Measurements from ENCODE around the gene WBP2.

WBP2 gene

DNA sequence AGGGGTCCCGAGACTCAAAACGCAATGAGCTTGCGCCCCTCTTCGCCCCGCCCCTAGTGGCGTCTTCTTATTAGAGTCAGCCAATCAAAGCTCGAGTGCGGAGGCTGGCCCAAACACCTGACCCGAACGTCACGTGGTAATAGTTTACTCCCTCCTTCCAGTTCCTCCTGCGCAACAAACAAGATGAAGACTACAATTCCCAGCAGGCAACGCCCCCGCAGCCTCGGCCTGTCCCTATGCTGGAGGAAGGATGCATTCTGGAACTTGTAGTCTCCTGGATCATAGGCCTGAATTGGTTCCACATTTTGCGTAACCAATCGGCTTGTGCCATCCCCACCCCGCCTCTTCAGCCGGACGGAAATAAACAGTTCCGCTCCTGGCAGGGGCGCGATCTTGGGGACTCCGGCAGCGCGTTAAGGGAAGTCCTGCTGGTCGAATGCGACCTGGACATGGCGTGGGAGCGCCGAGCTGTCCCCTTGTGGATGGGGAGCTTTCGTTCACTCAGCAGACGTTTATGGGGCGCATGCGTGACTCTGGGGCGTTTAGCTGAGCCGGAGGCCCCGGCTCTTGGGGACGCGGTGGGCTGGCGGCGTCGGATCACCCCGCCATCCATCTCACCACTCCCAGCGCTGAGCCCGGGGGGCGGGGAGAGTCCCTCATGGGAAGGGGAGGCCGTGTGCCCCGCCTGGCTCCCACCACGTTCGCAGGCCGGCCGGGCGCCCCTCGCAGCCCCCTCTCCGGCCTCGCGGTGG, at the start of gene WBP2:
WBP2 (minus strand) TSS at position 26 of the 752 bp plus-strand sequence. CDS start 38 bp downstream, outside the sequence.
- H3K4me1 ChIP-seq (ENCODE audit: insufficient read depth, insufficient read length), result peaks cover 2% of the 10 kb centered on the region
- no peaks in the 10 kb centered on the region for H3K9me3 ChIP-seq (ENCODE audit: insufficient read depth, low read length)
- peak; percentile 98 for DNase-seq (ENCODE audit: low read depth, low spot score)
- peak within 1 kb of the TSS; percentile 98 for H3K9ac ChIP-seq (ENCODE audit: insufficient read length, low read depth)
- peak within 1 kb of the TSS; percentile 96 for H3K4me3 ChIP-seq (ENCODE audit: insufficient read length, low read depth)
- no peaks in the 10 kb centered on the region for H3K27me3 ChIP-seq (ENCODE audit: insufficient read depth, insufficient read length)
- no peak for TF ChIP-seq SUZ12 (IDR thresholded peaks at IDR 0.05; ENCODE audit: extremely low read depth, insufficient read depth, insufficient read length)
- TF ChIP-seq YY1 (IDR thresholded peaks at IDR 0.05; ENCODE audit: insufficient read depth, insufficient read length), result peak; percentile 5
- H3K36me3 ChIP-seq (ENCODE audit: insufficient read depth, insufficient read length, low read length), result peaks cover 17% of the 10 kb centered on the region

DNA sequence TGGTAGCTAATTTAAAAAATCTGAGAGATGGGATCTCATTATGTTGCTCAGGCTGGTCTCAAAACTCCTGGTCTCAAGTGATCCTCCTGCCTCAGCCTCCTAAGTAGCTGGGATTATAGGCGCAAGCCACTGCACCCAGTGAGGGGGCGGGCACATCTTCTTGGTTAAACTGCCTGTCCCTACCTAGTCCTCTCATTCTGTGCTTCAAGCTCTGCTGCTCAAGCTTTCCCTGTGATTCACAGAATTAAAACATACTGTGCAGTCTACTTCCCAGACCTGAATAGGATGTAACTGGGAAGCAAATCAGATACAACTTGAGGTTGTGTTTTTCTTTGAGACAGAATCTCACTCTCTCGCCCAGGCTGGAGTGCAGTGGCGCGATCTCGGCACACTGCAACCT, 47.3 kb upstream of the WBP2 start:
- no peak overlapping the region for H3K4me3 ChIP-seq (ENCODE audit: insufficient read length, low read depth)
- no peak for DNase-seq (ENCODE audit: low read depth, low spot score)
- no peaks in the 10 kb centered on the region for H3K27me3 ChIP-seq (ENCODE audit: insufficient read depth, insufficient read length)
- peak overlapping the region; percentile 5 for H3K9ac ChIP-seq (ENCODE audit: insufficient read length, low read depth)
- TF ChIP-seq ZNF274 (IDR thresholded peaks at IDR 0.05; ENCODE audit: low read depth, low read length) (no peak), YY1 (IDR thresholded peaks at IDR 0.05; ENCODE audit: insufficient read depth, insufficient read length) (no peak), SUZ12 (IDR thresholded peaks at IDR 0.05; ENCODE audit: extremely low read depth, insufficient read depth, insufficient read length) (no peak)
- H3K4me1 ChIP-seq (ENCODE audit: insufficient read depth, insufficient read length), result peaks cover 19% of the 10 kb centered on the region
- peaks cover 67% of the 10 kb centered on the region for H3K36me3 ChIP-seq (ENCODE audit: insufficient read depth, insufficient read length, low read length)
- no peaks in the 10 kb centered on the region for H3K9me3 ChIP-seq (ENCODE audit: insufficient read depth, low read length)

DNA sequence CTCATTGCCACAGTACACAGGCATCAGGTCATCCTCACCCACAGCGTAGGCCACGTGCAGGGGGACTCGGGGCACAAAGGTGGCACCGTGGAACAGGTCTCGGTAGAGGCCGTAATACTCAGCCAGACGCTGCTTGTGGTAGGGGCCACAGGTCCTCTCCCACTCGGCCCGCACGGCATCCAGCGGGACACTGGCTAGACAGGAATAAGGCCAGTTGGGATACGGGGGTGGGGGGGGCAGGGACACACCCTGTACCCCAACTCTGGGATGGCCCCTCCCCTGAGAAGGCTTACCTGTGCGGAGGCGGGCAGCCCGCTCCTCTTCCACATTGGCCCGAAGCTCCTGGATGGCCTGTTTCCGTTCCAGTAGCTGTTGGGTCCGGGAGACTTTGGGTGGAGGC, 46.6 kb upstream of the WBP2 start:
- TF ChIP-seq ZNF274 (IDR thresholded peaks at IDR 0.05; ENCODE audit: low read depth, low read length), result no peak
- TF ChIP-seq YY1 (IDR thresholded peaks at IDR 0.05; ENCODE audit: insufficient read depth, insufficient read length), result no peak
- TF ChIP-seq SUZ12 (IDR thresholded peaks at IDR 0.05; ENCODE audit: extremely low read depth, insufficient read depth, insufficient read length), result no peak
- H3K4me3 ChIP-seq (ENCODE audit: insufficient read length, low read depth), result no peak overlapping the region
- H3K9me3 ChIP-seq (ENCODE audit: insufficient read depth, low read length), result no peaks in the 10 kb centered on the region
- H3K4me1 ChIP-seq (ENCODE audit: insufficient read depth, insufficient read length), result peaks cover 23% of the 10 kb centered on the region
- H3K9ac ChIP-seq (ENCODE audit: insufficient read length, low read depth), result peak overlapping the region; percentile 5
- DNase-seq (ENCODE audit: low read depth, low spot score), result no peak
- no peaks in the 10 kb centered on the region for H3K27me3 ChIP-seq (ENCODE audit: insufficient read depth, insufficient read length)
- peaks cover 70% of the 10 kb centered on the region for H3K36me3 ChIP-seq (ENCODE audit: insufficient read depth, insufficient read length, low read length)

DNA sequence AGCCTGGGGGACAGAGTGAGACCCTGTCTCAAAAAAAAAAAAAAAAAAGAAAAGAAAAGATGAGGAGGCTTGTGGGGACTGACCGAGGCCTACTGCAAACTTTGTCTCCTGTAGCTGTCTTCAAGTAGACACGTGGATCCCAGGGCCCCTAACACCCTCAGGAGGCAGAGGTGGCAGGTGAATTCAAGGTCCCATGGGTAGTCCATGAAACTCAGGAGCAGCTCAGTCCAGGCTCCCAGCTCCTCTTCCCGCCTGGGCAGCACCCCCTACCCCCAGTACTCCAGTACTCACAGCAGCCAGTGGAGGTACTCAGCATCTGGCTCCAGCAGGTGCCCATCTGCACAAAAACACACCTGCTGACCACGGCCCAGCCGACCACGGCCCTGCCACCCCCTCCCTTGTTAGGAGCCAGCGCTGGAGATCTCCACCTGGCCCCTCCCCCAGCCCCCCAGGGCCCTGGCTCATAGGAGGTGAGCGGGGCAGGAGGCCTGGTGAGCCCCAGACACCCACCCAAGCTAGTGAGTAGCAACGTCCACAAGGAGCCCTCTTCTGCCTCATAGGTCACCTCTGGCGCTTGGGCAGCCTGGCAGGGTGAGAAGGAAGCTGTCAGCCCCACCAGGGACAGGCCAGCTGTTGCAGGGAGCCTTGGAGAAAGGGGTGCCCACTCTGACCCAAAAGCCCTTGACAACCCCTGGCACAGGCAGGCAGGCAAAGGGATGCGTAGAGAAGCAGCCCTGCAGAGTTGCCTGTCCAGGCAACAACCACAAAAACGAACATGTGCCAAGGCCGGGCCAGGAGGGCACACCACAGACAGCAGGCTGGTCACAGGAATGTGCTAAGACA, 45.8 kb upstream of the WBP2 start:
- no peaks in the 10 kb centered on the region for H3K9me3 ChIP-seq (ENCODE audit: insufficient read depth, low read length)
- no peak overlapping the region for H3K4me3 ChIP-seq (ENCODE audit: insufficient read length, low read depth)
- peak overlapping the region; percentile 50 for H3K9ac ChIP-seq (ENCODE audit: insufficient read length, low read depth)
- peaks cover 70% of the 10 kb centered on the region for H3K36me3 ChIP-seq (ENCODE audit: insufficient read depth, insufficient read length, low read length)
- H3K4me1 ChIP-seq (ENCODE audit: insufficient read depth, insufficient read length), result peaks cover 16% of the 10 kb centered on the region
- no peaks in the 10 kb centered on the region for H3K27me3 ChIP-seq (ENCODE audit: insufficient read depth, insufficient read length)
- no peak for TF ChIP-seq ZNF274 (IDR thresholded peaks at IDR 0.05; ENCODE audit: low read depth, low read length)
- no peak for TF ChIP-seq YY1 (IDR thresholded peaks at IDR 0.05; ENCODE audit: insufficient read depth, insufficient read length)
- no peak for TF ChIP-seq SUZ12 (IDR thresholded peaks at IDR 0.05; ENCODE audit: extremely low read depth, insufficient read depth, insufficient read length)
- no peak for DNase-seq (ENCODE audit: low read depth, low spot score)

DNA sequence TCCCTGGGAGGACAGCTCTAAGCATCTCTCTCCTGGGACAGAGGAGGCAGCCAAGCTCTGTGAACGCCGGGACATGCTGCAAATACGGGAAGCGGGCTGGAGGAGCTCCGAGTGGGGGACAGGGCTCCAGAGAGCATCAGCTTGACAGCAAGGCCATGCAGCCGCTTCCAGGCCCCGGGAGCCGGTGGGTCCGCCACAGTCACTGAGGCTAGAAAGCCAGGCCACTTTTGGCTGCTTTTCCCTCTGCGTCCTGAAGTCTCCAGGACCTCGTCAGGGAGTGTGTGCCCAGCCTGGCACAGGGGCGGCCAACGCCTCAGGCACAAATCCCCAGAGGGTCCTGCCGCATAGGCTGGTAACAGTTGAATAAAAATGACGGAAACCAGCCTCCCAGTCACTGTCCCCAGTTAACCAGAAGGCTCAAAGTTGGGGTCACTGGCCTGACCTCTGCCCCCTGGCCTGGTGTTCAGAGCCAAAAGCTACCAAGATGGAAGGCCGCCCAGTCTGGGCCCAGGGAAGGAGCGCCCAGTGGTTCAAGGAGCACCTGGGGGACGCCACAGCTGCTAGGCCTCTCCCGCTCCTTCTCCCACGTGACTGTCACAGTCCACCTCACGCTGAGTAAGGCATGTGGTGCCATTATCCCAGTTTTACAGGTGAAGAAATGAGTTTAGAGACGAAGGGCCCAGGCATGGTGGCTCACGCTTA, 44.8 kb upstream of the WBP2 start:
- H3K4me3 ChIP-seq (ENCODE audit: insufficient read length, low read depth), result no peak overlapping the region
- H3K4me1 ChIP-seq (ENCODE audit: insufficient read depth, insufficient read length), result peaks cover 20% of the 10 kb centered on the region
- no peak for DNase-seq (ENCODE audit: low read depth, low spot score)
- no peaks in the 10 kb centered on the region for H3K9me3 ChIP-seq (ENCODE audit: insufficient read depth, low read length)
- peaks cover 74% of the 10 kb centered on the region for H3K36me3 ChIP-seq (ENCODE audit: insufficient read depth, insufficient read length, low read length)
- no peak for TF ChIP-seq SUZ12 (IDR thresholded peaks at IDR 0.05; ENCODE audit: extremely low read depth, insufficient read depth, insufficient read length)
- TF ChIP-seq YY1 (IDR thresholded peaks at IDR 0.05; ENCODE audit: insufficient read depth, insufficient read length), result no peak
- TF ChIP-seq ZNF274 (IDR thresholded peaks at IDR 0.05; ENCODE audit: low read depth, low read length), result no peak
- no peaks in the 10 kb centered on the region for H3K27me3 ChIP-seq (ENCODE audit: insufficient read depth, insufficient read length)
- H3K9ac ChIP-seq (ENCODE audit: insufficient read length, low read depth), result peak overlapping the region; percentile 39

DNA sequence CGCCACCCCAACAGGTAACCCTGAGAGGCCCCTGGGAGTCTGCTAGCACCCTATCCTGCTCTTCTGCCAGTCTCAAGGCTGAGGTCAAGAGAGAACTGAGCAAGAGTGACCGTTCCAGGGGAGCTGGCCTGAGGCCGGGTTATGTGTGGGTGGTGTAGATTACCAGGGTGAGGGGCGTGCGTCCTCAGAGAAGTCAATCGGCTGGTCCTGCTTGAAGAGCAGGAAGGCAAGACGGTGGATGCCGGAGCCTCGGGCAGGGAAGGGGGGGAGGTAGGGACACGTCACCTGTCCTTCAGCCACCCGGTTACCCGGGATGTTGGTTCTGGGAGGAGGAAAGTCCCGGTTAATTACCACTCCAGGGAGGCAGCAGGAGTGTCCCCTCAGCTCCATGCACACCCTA, 44.2 kb upstream of the WBP2 start:
- Histone ChIP-seq H3K4me1 (ENCODE audit: insufficient read depth, insufficient read length) (peaks cover 23% of the 10 kb centered on the region), H3K36me3 (ENCODE audit: insufficient read depth, insufficient read length, low read length) (peaks cover 77% of the 10 kb centered on the region), H3K9ac (ENCODE audit: insufficient read length, low read depth) (no peak overlapping the region), H3K9me3 (ENCODE audit: insufficient read depth, low read length) (no peaks in the 10 kb centered on the region), H3K27me3 (ENCODE audit: insufficient read depth, insufficient read length) (no peaks in the 10 kb centered on the region), H3K4me3 (ENCODE audit: insufficient read length, low read depth) (no peak overlapping the region)
- DNase-seq (ENCODE audit: low read depth, low spot score), result no peak
- TF ChIP-seq SUZ12 (IDR thresholded peaks at IDR 0.05; ENCODE audit: extremely low read depth, insufficient read depth, insufficient read length), result no peak

DNA sequence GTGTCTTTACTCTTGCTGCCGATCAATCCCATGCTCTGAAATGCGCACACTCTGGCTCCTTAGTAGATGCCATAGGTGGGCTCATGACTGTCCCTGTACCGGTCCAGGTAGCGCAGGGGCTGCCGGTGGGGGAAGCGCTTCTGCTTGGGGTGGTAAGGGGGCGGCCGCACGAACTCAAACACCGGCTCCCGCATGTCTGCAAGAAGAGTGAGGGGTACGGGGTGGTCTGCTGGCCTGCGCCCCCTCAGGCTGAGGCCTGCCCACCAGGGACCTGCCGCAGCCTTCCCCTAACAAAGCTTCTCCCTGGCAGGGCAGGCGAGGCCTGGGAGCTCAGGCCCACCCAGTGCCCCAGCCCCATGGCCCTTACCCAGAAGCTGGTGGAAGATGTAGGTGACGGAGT, 43.7 kb upstream of the WBP2 start:
- H3K4me3 ChIP-seq (ENCODE audit: insufficient read length, low read depth), result no peak overlapping the region
- H3K27me3 ChIP-seq (ENCODE audit: insufficient read depth, insufficient read length), result no peaks in the 10 kb centered on the region
- H3K4me1 ChIP-seq (ENCODE audit: insufficient read depth, insufficient read length), result peaks cover 28% of the 10 kb centered on the region
- no peaks in the 10 kb centered on the region for H3K9me3 ChIP-seq (ENCODE audit: insufficient read depth, low read length)
- peak overlapping the region; percentile 51 for H3K9ac ChIP-seq (ENCODE audit: insufficient read length, low read depth)
- DNase-seq (ENCODE audit: low read depth, low spot score), result no peak
- H3K36me3 ChIP-seq (ENCODE audit: insufficient read depth, insufficient read length, low read length), result peaks cover 78% of the 10 kb centered on the region
- TF ChIP-seq ZNF274 (IDR thresholded peaks at IDR 0.05; ENCODE audit: low read depth, low read length) (no peak), YY1 (IDR thresholded peaks at IDR 0.05; ENCODE audit: insufficient read depth, insufficient read length) (no peak), SUZ12 (IDR thresholded peaks at IDR 0.05; ENCODE audit: extremely low read depth, insufficient read depth, insufficient read length) (no peak)

All from NT2/D1 (cell line).